ENCODE data around the gene MCC. TPM values are rescaled to one million over a fixed set of nuclear protein-coding genes. Genes with fewer than 3 reads are reported as not detected.

The MCC gene
- total RNA-seq, 2 donors from 2014 or later = 164 to 187 TPM

- Histone ChIP-seq H3K4me3 (ENCODE audit: low read length) (no peak overlapping the region), H3K9me3 (ENCODE audit: control insufficient read depth, low read length) (peaks cover 6% of the 10 kb centered on the region), H3K4me1 (ENCODE audit: control insufficient read depth, insufficient read depth, low read length) (no peaks in the 10 kb centered on the region), H3K36me3 (ENCODE audit: control insufficient read depth, insufficient read depth, low read length) (no peaks in the 10 kb centered on the region), H3K27me3 (ENCODE audit: control insufficient read depth, insufficient read depth, low read length, poor library complexity, severe bottlenecking) (no peaks in the 10 kb centered on the region), H3K9ac (ENCODE audit: extremely low read depth, low read length, poor library complexity, severe bottlenecking) (no peak overlapping the region), H3K27ac (ENCODE audit: low read depth, low read length) (no peak overlapping the region)
- no peaks in the 10 kb centered on the region for H3K9me3 Mint-ChIP-seq
- TF ChIP-seq CTCF (conservative IDR thresholded peaks at IDR 0.05) = peak; percentile 50
- no peaks in the 10 kb centered on the region for H3K27me3 Mint-ChIP-seq (ENCODE audit: insufficient read depth)
- no peak for DNase-seq
- H3K4me3 Mint-ChIP-seq = no peak overlapping the region
- H3K36me3 Mint-ChIP-seq (ENCODE audit: low read depth) = no peaks in the 10 kb centered on the region
- peak overlapping the region; percentile 16 for H3K27ac Mint-ChIP-seq
- H3K4me1 Mint-ChIP-seq = peaks cover 14% of the 10 kb centered on the region
- 79 to 84% methylated on average over 2 to 4 of the region's 4 CpGs for WGBS, 2 experiments (ENCODE audit: insufficient coverage in 1 of 2, insufficient read length in 1 of 2)
These were observed 157.6 kb downstream of the MCC start for GRCh38 chr5:113330533-113331208.

- Histone ChIP-seq H3K27ac (ENCODE audit: low read depth, low read length) (no peak overlapping the region), H3K9me3 (ENCODE audit: control insufficient read depth, low read length) (peaks cover 6% of the 10 kb centered on the region), H3K27me3 (ENCODE audit: control insufficient read depth, insufficient read depth, low read length, poor library complexity, severe bottlenecking) (no peaks in the 10 kb centered on the region), H3K9ac (ENCODE audit: extremely low read depth, low read length, poor library complexity, severe bottlenecking) (no peak overlapping the region), H3K4me1 (ENCODE audit: control insufficient read depth, insufficient read depth, low read length) (no peaks in the 10 kb centered on the region), H3K4me3 (ENCODE audit: low read length) (no peak overlapping the region), H3K36me3 (ENCODE audit: control insufficient read depth, insufficient read depth, low read length) (no peaks in the 10 kb centered on the region)
- no peaks in the 10 kb centered on the region for H3K27me3 Mint-ChIP-seq (ENCODE audit: insufficient read depth)
- no peak overlapping the region for H3K4me3 Mint-ChIP-seq
- H3K4me1 Mint-ChIP-seq = peaks cover 18% of the 10 kb centered on the region
- H3K9me3 Mint-ChIP-seq = no peaks in the 10 kb centered on the region
- 0 to 46% methylated on average over 1 to 2 of the region's 2 CpGs for WGBS, 2 experiments (ENCODE audit: insufficient coverage in 1 of 2, insufficient read length in 1 of 2)
- H3K27ac Mint-ChIP-seq = no peak overlapping the region
- no peaks in the 10 kb centered on the region for H3K36me3 Mint-ChIP-seq (ENCODE audit: low read depth)
- DNase-seq = no peak
- TF ChIP-seq CTCF (conservative IDR thresholded peaks at IDR 0.05) = no peak
These were observed 158.3 kb downstream of the MCC start for GRCh38 chr5:113329981-113330380.

- Mint-ChIP-seq H3K4me1 (peaks cover 26% of the 10 kb centered on the region), H3K36me3 (ENCODE audit: low read depth) (no peaks in the 10 kb centered on the region), H3K4me3 (no peak overlapping the region), H3K27me3 (ENCODE audit: insufficient read depth) (no peaks in the 10 kb centered on the region), H3K9me3 (no peaks in the 10 kb centered on the region), H3K27ac (no peak overlapping the region)
- WGBS, 2 experiments (ENCODE audit: insufficient coverage in 1 of 2, insufficient read length in 1 of 2) = 97 to 100% methylated on average over 3 to 4 of the region's 4 CpGs
- H3K27me3 ChIP-seq (ENCODE audit: control insufficient read depth, insufficient read depth, low read length, poor library complexity, severe bottlenecking) = no peaks in the 10 kb centered on the region
- H3K4me1 ChIP-seq (ENCODE audit: control insufficient read depth, insufficient read depth, low read length) = peaks cover 4% of the 10 kb centered on the region
- H3K36me3 ChIP-seq (ENCODE audit: control insufficient read depth, insufficient read depth, low read length) = no peaks in the 10 kb centered on the region
- TF ChIP-seq CTCF (conservative IDR thresholded peaks at IDR 0.05) = no peak
- no peak overlapping the region for H3K4me3 ChIP-seq (ENCODE audit: low read length)
- H3K9ac ChIP-seq (ENCODE audit: extremely low read depth, low read length, poor library complexity, severe bottlenecking) = no peak overlapping the region
- H3K9me3 ChIP-seq (ENCODE audit: control insufficient read depth, low read length) = peaks cover 6% of the 10 kb centered on the region
- H3K27ac ChIP-seq (ENCODE audit: low read depth, low read length) = no peak overlapping the region
- DNase-seq = no peak
These were observed 163.2 kb downstream of the MCC start for GRCh38 chr5:113325054-113325453.
